HG03060 (cell line): Measurements from ENCODE around the gene ARMS2.

ENCODE experiments used
- ATAC-seq: cut with Tn5 transposase; IDR thresholded peaks from one replicate; pipeline ENCODE4 v1.9.1; 2021; ENCODE audit warnings: low read depth, moderate number of reproducible peaks; ENCODE audit not compliant: unreplicated experiment

The ARMS2 gene, protein sequence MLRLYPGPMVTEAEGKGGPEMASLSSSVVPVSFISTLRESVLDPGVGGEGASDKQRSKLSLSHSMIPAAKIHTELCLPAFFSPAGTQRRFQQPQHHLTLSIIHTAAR

GRCh38 chr10:122454603-122455080 lies at the start of gene ARMS2:
TSS of gene ARMS2 (plus strand) at chr10:122454653. CDS start at chr10:122454728, 75 bp downstream.
- ATAC-seq = no peak

DNA sequence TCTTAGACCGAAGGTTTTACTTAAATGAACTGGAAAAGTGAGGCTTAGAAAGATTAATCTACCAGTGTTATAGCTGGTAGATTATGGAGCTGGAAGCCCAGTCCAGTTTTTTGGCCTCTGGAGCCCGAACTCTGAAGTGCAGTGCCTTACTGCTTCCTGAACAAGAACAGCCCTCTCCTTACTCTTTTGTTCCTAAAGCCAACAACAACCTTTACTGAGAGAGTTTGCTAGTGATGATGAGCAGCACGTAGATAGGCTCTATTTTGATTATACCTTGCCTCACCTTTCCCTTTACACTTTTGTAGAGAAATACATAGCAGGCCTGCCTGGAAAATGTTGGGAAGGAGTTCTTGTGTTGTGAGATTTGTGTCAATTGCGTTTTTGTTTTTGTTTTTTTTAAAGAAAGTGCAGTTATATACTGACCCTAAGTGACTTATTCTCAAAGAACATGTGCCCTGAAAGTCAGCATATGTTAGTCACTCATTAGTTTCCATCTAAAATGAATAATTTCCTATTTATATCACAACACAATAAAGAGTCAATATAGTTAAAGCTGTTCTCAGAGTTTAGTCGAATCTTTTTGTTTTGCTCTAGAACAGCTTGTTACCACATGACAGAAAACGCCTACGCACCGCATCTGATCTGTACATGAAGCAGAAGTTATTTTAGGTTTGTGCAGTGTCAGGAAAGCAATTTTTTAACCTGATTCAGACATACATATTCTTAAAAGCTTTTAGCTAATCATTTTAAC lies 46.9 kb upstream of the ARMS2 start:
- ATAC-seq = no peak

- no peak for ATAC-seq
These were observed 41.1 kb upstream of the ARMS2 start for GRCh38 chr10:122413327-122413726.

GRCh38 chr10:122417667-122418066 lies 36.8 kb upstream of the ARMS2 start:
- no peak for ATAC-seq

DNA sequence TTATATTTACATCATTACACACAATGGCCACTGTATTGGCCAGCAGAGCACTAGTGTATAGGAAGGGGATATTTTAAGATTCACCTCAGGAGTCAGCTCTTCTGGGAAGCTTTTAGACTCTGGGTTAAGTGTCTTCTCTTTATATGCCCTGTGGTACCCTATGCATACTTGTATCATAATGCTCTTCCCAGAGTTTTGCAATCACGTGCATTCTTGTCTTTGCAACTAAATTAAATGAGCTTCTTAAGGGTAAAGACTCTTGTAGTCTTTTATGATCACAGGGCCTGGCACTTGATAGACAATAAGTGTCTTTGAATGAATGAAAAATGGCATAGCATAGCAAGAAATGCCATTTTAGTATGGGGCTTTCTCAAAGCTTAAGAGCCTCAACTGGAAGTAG lies 35.4 kb upstream of the ARMS2 start:
- ATAC-seq = no peak

- ATAC-seq = no peak
These were observed 34.4 kb upstream of the ARMS2 start for GRCh38 chr10:122419876-122420623.

DNA sequence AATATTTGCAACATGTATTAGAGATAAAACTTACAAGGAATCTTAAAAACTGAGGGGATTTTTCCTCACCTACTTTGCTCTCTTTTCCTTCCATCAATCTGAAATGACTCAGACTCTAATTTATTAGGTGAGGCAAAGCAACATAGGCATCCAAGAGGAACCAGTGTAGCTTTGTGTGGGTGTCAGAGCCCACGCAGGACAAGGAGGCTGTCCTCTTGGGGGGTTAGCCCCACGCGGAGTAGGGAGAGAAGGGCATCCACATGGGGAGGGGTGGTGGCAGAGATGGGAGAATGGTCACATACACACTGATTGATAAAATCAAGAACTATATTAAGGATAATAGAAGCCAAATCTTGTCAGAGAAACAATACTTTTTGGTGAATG lies 33.8 kb upstream of the ARMS2 start:
- ATAC-seq = no peak

DNA sequence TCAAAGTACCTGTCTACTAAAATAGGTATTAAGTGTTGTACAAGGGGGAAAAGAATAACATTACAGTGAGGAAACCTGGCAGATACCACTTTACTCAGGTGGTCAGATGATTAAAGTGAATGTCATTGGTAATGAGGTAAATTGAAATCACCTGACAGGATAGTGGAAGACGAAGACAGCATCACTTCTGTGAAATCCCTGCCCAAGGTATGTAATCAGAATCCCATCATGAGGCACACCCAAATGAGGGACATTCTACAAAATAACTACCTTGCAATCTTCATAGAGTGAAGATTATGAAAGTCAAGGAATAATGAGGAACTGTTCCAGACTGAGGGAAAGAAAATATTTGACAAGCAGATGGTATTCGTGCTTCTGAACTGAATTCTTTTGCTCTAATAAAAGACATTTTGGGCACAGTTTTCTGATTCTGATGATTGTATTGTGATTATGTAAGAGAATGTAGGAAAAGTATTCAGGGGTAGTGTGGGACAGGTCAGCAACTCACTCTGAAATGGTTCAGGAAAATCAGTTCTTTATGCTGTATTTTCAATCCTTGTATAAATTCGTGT lies 33.3 kb upstream of the ARMS2 start:
- ATAC-seq = no peak

DNA sequence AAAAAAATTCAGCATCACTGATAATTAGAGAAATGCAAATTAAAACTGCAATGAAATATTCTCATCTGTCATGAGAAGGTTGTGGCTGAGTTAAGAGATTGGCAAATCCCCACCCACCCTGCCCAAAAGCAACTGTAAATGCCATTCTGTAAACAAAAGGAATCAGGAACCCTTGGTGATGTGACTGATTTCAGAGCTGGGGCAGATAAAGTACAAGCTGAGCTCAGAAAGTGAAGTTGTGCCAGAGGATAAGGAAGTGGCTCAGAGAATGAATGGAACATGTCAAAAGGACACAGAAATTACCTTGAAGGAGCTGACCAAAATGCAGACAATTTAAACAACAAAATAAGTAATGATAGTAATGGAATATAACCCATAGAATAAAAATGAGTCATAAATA lies 32.7 kb upstream of the ARMS2 start:
- ATAC-seq = no peak

- no peak for ATAC-seq
These were observed 32.0 kb upstream of the ARMS2 start for GRCh38 chr10:122422266-122422989.

- ATAC-seq = no peak
These were observed 30.4 kb upstream of the ARMS2 start for GRCh38 chr10:122424059-122424458.

DNA sequence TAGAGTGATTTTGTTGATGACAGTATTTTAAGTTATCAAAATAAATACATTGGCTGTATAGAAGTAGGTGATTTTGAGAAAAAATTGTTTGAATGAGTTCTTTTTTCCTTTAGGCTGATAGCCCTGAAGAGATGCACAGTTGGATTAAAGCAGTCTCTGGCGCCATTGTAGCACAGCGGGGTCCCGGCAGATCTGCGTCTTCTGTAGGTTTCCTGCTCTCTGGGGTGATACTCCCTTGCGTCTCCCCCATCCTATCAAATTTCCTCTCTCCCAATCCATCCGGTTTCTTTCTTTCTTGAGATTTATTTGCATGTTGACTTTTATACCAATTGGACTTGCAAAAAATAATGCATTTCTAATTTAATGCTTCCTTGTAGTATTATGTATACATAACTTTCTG lies 27.6 kb upstream of the ARMS2 start:
- ATAC-seq = no peak

GRCh38 chr10:122427280-122427679 lies 27.2 kb upstream of the ARMS2 start:
- ATAC-seq = no peak

GRCh38 chr10:122435212-122435827 lies 19.1 kb upstream of the ARMS2 start:
- no peak for ATAC-seq

DNA sequence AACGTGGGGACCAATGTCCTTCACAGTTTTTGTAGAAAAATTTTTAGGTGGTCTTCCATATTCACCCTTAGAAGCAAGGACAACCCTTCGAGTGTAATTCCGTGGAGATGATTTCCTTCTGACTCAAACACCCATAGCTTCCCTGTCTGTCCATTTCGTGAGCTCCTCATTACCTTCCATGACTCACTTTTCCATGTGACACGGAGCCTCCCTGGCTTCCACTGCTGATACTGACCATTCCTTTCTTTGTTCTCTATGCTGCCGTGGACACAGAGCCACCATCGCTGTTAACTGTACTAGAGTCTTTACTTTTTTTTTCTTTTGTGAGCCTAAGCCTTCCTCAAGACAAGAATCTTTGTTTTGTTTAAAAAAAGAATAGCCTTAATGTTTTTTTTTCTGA lies 12.5 kb upstream of the ARMS2 start:
- ATAC-seq = no peak

DNA sequence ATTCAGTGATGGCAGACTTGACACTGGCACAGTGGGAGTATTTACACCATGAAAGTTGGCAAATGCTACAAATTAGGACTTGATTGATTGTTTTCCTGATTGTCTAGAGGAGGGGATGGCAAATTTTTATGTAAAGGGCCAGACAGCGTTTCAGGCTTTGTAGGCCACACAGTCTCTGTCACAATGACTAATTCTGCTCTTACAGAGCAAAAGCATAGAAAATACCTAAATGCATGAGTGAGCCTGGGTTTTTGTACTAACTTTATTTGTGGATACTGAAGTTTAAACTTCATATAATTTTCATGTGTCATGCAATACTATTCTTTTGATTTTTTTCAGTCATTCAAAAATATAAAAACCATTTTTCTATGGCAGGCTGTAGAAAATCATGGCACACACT lies 9.0 kb upstream of the ARMS2 start:
- no peak for ATAC-seq

DNA sequence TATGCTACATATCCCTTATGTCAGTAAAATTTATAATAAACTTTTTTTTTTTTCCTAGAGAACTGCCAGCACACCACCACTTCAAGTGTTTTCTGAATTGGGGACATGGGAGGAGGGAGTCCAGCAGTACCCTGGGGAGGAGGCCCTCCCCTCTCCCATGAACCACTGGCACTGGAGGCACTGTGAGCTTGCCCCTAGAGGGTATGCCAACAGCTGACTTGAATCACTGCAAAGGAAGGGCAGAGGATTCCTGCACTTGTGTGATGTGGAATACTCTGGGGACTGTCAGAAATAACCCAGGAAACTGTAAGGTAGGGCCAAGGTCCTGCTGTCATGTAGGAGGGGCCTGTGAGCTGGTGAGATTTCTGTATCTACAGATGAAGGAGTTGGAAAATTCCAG lies 8.5 kb upstream of the ARMS2 start:
- no peak for ATAC-seq

DNA sequence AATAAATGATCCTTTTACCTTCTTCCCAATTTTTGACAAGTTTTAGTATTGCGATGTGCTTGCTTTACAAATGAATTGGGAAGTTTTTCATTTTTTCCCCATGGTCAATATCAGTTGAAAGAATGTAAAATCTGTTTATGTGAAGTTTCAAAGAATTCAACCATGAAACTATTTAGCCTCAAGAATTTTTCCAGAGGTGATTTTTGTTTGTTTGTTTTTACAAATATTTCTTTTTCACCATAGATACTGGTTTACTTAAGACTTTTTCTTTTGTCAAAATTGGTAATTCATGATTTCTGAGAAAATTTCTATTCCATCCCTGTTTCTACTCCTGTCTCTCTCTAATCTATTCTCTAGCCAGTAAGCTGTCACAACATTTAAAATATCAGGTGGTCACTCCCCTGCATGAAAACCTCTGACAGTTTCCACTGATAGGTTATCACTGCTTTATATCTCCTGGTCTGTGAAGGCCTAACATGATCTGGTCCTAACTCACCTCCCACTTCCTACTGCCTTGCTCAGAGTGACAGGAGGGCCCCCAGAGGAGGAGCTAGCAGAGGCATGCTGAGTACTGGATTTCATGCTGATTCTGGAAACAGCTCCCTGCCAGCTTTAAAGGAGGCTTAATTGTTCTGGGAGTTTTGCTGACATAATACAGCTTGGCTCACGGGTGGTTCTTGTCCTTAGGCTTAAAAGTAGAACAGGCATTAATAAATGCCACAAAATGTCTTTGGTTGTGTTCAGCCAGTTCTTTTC lies 7.6 kb upstream of the ARMS2 start:
- no peak for ATAC-seq

GRCh38 chr10:122448600-122448999 lies 5.9 kb upstream of the ARMS2 start:
- no peak for ATAC-seq

GRCh38 chr10:122449153-122449552 lies 5.3 kb upstream of the ARMS2 start:
- no peak for ATAC-seq
